HEK293T (cell line): ENCODE data around the gene BTN1A1.
"Not testable (repeated sequence)": the region's sequence is repeated elsewhere in the genome, so short reads cannot be mapped to it uniquely, and the experiment has no call there.

ENCODE experiments used
- CTCF ChIA-PET: fragments of 350-600 bp; formaldehyde crosslinking; extraction: SDS; loops from one replicate; lab custom pipeline; 2021; ENCODE audit warnings: antibody characterized with exemption, inconsistent platforms; lab: Yijun Ruan, JAX
- POLR2A ChIA-PET: fragments of 350-600 bp; formaldehyde crosslinking; extraction: SDS; loops from one replicate; lab custom pipeline; 2020; ENCODE audit warnings: antibody characterized with exemption, inconsistent platforms; lab: Yijun Ruan, JAX
- DNase-seq: peaks from one replicate; pipeline ENCODE4 v3.0.0; 2012; ENCODE audit warnings: mixed read lengths; ENCODE audit errors: extremely low spot score
- ARNT ChIP-seq: fragments of 450-650 bp; IDR thresholded peaks from 2 replicates; pipeline ENCODE4 v1.6.1; 2017; ENCODE audit warnings: mild to moderate bottlenecking
- BHLHE40 ChIP-seq: fragments of 450-650 bp; IDR thresholded peaks from 2 replicates; pipeline ENCODE4 v1.6.1; 2016; ENCODE audit warnings: mild to moderate bottlenecking, moderate library complexity, borderline replicate concordance
- CTBP1 ChIP-seq: fragments of 450-650 bp; IDR thresholded peaks from 2 replicates; pipeline ENCODE4 v1.6.1; 2016; ENCODE audit warnings: borderline replicate concordance
- ELF4 ChIP-seq: fragments of 450-650 bp; IDR thresholded peaks from 2 replicates; pipeline ENCODE4 v1.6.1; 2017; ENCODE audit warnings: antibody characterized with exemption
- FOXA1 ChIP-seq: fragments of 450-650 bp; IDR thresholded peaks from 2 replicates; pipeline ENCODE4 v1.6.1; 2016; ENCODE audit warnings: mild to moderate bottlenecking
- FOXK2 ChIP-seq: fragments of 450-650 bp; IDR thresholded peaks from 2 replicates; pipeline ENCODE4 v1.6.1; 2016; ENCODE audit warnings: mild to moderate bottlenecking
- FOXM1 ChIP-seq: fragments of 450-650 bp; IDR thresholded peaks from 2 replicates; pipeline ENCODE4 v1.6.1; 2017; ENCODE audit warnings: mild to moderate bottlenecking, borderline replicate concordance
- HDGF ChIP-seq: fragments of 450-650 bp; IDR thresholded peaks from 2 replicates; pipeline ENCODE4 v1.6.1; 2017; ENCODE audit warnings: antibody characterized with exemption, borderline replicate concordance
- L3MBTL2 ChIP-seq: fragments of 450-650 bp; conservative IDR thresholded peaks from 2 replicates; pipeline ENCODE4 v1.6.1; 2016; ENCODE audit warnings: mild to moderate bottlenecking
- LEF1 ChIP-seq: fragments of 450-650 bp; IDR thresholded peaks from 2 replicates; pipeline ENCODE4 v1.6.1; 2017; ENCODE audit warnings: mild to moderate bottlenecking, borderline replicate concordance
- NFRKB ChIP-seq: fragments of 450-650 bp; IDR thresholded peaks from 2 replicates; pipeline ENCODE4 v1.6.1; 2016; ENCODE audit warnings: mild to moderate bottlenecking, moderate library complexity
- PKNOX1 ChIP-seq: fragments of 450-650 bp; IDR thresholded peaks from 2 replicates; pipeline ENCODE4 v1.6.1; 2016
- SP1 ChIP-seq: fragments of 450-650 bp; IDR thresholded peaks from 2 replicates; pipeline ENCODE4 v1.6.1; 2017
- SUZ12 ChIP-seq: fragments of 450-650 bp; IDR thresholded peaks from 2 replicates; pipeline ENCODE4 v1.6.1; 2016; ENCODE audit warnings: mild to moderate bottlenecking
- TARDBP ChIP-seq: fragments of 450-650 bp; IDR thresholded peaks from 2 replicates; pipeline ENCODE4 v1.6.1; 2016
- ZNF384 ChIP-seq: fragments of 450-650 bp; IDR thresholded peaks from 2 replicates; pipeline ENCODE4 v1.6.1; 2016

The BTN1A1 gene

DNA sequence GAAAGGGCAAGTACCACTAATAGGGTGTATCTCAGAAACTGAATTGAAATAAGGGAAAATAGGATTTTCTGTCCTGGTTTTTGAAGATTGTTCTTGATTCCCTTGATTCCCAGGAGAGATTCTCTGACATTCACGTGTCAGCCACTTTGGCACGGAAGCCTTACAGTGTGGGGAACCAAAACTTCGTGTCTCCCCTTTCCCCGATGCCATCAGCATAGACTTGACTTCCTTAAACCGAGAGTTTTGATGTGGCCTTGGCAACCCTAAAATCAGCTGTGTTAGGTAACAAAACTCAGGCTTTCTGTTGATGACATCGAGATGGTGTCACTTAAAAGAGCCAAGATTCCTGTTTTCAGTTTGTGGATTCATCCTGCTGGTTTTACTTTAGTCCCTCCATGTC, 45.5 kb downstream of the BTN1A1 start:
- DNase-seq: no peak
- ChIA-PET CTCF (no interaction called here), POLR2A (interaction anchor here (1.6 kb wide), 1 partner anchor 72 kb away, joined by 4 read pairs; no protein-coding TSS in a partner anchor)
- no peak for TF ChIP-seq FOXK2
- TF ChIP-seq ZNF384: no peak
- no peak for TF ChIP-seq SUZ12
- no peak for TF ChIP-seq CTBP1
- no peak for TF ChIP-seq HDGF
- TF ChIP-seq PKNOX1: no peak
- TF ChIP-seq BHLHE40: no peak
- TF ChIP-seq SP1: no peak
- TF ChIP-seq FOXM1: no peak
- TF ChIP-seq TARDBP: no peak
- TF ChIP-seq LEF1: no peak
- no peak for TF ChIP-seq ARNT
- TF ChIP-seq NFRKB: no peak
- no peak for TF ChIP-seq FOXA1
- no peak for TF ChIP-seq L3MBTL2
- TF ChIP-seq ELF4: no peak

DNA sequence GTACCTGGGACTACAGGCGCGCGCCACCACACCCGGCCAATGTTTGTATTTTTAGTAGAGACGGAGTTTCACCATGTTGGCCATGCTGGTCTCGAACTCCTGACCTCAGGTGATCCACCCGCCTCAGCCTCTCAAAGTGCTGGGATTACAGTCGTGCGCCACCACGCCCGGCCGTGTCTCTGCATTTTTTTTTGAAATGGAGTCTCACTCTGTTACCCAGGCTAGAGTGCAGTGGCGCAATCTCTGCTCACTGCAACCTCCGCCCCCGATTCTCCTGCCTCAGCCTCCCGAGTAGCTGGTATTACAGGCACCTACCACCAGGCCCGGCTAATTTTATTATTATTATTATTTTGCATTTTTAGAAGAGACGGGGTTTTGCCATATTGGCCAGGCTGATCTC, 47.3 kb downstream of the BTN1A1 start:
- CTCF ChIA-PET, DNase-seq: not testable (repeated sequence)
- POLR2A ChIA-PET: interaction anchor here (1.0 kb wide), 1 partner anchor 10 kb away, joined by 7 read pairs; the partner anchor contains the start of gene HMGN4

GRCh38 chr6:26550250-26550993, 50.3 kb downstream of the BTN1A1 start:
- no peak for DNase-seq
- CTCF ChIA-PET: no interaction called here
- POLR2A ChIA-PET: no interaction called here
- TF ChIP-seq TARDBP (no peak), FOXM1 (no peak), SP1 (no peak), NFRKB (no peak), CTBP1 (no peak), ARNT (no peak), BHLHE40 (no peak), LEF1 (no peak), ZNF384 (no peak), L3MBTL2 (no peak), SUZ12 (no peak), PKNOX1 (no peak), FOXA1 (no peak)

DNA sequence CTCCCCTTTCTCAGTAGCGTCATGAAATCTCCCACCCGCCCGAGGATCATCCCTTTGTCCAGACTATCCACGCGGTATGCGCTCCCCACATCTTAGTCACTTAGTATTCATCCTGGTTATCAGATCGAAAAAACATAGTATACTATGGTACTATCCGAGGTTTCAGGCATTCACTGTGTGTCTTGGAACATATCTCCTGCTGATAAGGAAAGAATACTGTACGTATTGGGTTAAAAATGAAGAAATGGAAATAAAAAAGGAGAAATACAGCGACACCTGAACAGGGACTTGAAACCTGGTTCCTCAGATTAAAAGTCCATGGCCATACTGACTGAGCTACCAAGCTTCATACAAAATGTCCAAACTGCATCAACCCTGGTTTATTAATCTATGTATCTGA, 52.1 kb downstream of the BTN1A1 start:
- ChIA-PET CTCF (no interaction called here), POLR2A (interaction anchor here (0.7 to 6.3 kb wide), 2 partner anchors 15 to 260 kb away, joined by 3 to 45 read pairs; partner anchors contain the start of gene HMGN4)
- DNase-seq: no peak
- no peak for TF ChIP-seq ARNT
- TF ChIP-seq ZNF384: no peak
- TF ChIP-seq BHLHE40: no peak
- TF ChIP-seq FOXM1: no peak
- TF ChIP-seq FOXA1: no peak
- TF ChIP-seq TARDBP: no peak
- TF ChIP-seq LEF1: no peak
- no peak for TF ChIP-seq SP1
- TF ChIP-seq PKNOX1: no peak
- TF ChIP-seq L3MBTL2: no peak
- no peak for TF ChIP-seq CTBP1
- no peak for TF ChIP-seq ELF4
- TF ChIP-seq NFRKB: no peak
- no peak for TF ChIP-seq SUZ12

DNA sequence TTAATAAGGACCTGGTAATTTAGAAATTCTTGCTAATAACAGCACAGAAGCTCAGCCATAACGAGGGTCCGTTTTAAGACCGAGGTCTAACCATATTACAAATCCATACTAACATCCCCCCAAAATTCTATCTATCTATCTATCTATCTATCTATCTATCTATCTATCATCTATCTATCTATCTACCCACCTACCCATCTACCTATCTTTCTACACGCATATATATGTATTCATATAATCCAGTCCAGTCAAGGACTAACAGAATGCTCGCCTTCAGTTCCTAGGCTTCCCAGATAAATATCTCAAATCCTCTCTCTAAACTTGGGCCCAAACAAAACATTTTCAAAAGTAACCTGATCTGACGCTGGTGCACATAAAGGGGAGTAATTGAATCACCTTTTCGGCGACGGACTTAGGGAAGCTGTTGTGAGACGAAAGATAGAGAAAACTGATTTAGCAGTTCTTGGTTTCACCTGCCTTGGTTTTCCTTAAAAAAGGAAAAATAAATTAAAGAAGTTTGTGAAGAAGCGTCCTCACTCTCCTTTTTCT, 52.6 kb downstream of the BTN1A1 start:
- ChIA-PET POLR2A (interaction anchor here (0.7 to 6.3 kb wide), 5 partner anchors 15 to 429 kb away, joined by 3 to 45 read pairs (median 4); partner anchors contain the start of gene HMGN4), CTCF (no interaction called here)
- TF ChIP-seq ARNT: no peak
- no peak for TF ChIP-seq L3MBTL2
- TF ChIP-seq FOXA1: no peak
- no peak for TF ChIP-seq NFRKB
- no peak for TF ChIP-seq PKNOX1
- TF ChIP-seq CTBP1: no peak
- TF ChIP-seq FOXK2: no peak
- no peak for TF ChIP-seq HDGF
- TF ChIP-seq FOXM1: no peak
- TF ChIP-seq ZNF384: no peak
- no peak for TF ChIP-seq TARDBP
- no peak for TF ChIP-seq SP1
- no peak for TF ChIP-seq LEF1
- no peak for TF ChIP-seq BHLHE40
- DNase-seq: no peak
